Skin of body (tissue), 2 donors: ENCODE measurements around the gene CHST2. TPM values are rescaled to one million over a fixed set of nuclear protein-coding genes. Genes with fewer than 3 reads are reported as not detected.
A peak's percentile ranks its signal among the peaks of the same experiment; 100 is the strongest.
"Not testable (repeated sequence)": the region's sequence is repeated elsewhere in the genome, so short reads cannot be mapped to it uniquely, and the experiment has no call there.

ENCODE experiments used
- DNase-seq: peaks from one replicate; lab custom pipeline; 2025; lab: John Stamatoyannopoulos, UW
- total RNA-seq: library from RNA; depleted of rRNA; stranded (reverse); fragments of >200 nt; gene quantifications from one replicate; pipeline ENCODE4 v1.2.3, GENCODE V29; 2014

CHST2 gene
- total RNA-seq = 16.8 TPM

- DNase-seq = peak; percentile 62
Measured at GRCh38 chr3:143119009-143119914, at the start of gene CHST2. TSS of gene CHST2 (plus strand) at chr3:143119771. CDS start at chr3:143120817, 1,046 bp downstream.

DNA sequence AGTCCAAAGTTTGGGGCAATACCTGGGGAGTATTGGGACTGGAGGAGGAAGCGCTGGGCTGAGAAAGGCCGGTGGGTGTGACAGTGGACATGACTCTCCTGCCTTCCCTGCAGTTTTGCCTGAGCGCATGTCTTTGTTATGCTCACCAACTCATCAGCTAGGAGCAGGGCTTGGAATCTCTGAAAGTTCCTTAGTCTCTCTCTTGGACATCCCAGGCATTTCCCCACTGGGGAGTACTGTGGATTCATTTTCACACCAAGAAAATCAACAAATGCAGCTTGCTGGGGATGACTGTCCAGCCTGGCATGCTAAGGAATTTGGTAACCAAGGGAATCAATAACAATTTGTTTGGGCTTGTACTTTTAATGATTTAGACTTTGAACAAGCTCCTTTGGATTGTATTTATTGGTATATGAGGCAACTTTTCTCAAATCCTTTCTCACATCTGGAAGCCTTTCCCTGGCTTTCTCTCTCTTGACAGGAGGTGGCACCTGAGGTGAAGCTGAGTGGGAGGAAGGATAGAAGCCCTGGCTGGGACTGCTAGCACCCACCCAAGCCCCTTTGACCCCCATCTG is 48.5 kb upstream of the CHST2 start:
- DNase-seq = no peak

- no peak for DNase-seq
Measured at GRCh38 chr3:143071776-143072175, 47.8 kb upstream of the CHST2 start.

- DNase-seq = not testable (repeated sequence)
Measured at GRCh38 chr3:143072298-143073020, 47.1 kb upstream of the CHST2 start.

DNA sequence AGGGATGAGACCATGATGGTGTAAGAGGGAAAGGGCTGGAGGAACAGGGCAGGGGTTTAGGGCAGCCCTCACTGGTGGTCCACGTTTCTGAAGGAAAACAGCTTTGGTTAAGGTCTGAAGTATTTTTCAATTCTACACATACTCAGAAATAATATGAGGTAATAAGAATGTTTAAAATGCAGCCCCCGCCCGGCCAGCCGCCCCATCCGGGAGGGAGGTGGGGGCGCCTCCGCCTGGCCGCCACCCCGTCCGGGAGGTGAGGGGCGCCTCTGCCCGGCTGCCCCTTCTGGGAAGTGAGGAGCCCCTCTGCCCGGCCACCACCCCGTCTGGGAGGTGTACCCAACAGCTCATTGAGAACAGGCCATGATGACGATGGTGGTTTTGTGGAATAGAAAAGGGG is 46.0 kb upstream of the CHST2 start:
- not testable (repeated sequence) for DNase-seq

DNA sequence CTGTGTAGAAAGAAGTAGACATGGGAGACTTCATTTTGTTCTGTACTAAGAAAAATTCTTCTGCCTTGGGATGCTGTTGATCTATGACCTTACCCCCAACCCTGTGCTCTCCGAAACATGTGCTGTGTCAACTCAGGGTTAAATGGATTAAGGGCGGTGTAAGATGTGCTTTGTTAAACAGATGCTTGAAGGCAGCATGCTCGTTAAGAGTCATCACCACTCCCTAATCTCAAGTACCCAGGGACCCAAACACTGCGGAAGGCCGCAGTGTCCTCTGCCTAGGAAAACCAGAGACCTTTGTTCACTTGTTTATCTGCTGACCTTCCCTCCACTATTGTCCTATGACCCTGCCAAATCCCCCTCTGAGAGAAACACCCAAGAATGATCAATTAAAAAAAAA is 45.6 kb upstream of the CHST2 start:
- not testable (repeated sequence) for DNase-seq

DNA sequence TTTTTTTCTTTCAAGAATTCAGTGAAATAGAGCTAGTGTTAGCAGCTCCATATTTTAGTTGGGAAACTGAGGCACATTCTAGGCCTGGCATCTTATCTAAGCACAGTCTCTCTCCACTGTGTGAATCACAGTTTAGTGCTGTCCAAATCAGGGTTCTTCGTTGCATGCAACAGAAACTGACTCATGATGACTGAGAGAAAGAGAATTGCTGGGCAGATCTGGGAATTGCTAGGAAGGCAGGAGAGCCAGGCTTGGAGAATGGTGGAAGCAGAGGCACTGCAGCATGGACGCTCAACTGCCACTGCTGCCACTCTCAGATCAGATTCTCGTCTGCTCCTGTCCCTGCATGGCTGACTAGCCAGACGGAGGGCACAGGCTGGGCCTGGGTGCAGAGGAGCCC is 40.7 kb upstream of the CHST2 start:
- no peak for DNase-seq

DNA sequence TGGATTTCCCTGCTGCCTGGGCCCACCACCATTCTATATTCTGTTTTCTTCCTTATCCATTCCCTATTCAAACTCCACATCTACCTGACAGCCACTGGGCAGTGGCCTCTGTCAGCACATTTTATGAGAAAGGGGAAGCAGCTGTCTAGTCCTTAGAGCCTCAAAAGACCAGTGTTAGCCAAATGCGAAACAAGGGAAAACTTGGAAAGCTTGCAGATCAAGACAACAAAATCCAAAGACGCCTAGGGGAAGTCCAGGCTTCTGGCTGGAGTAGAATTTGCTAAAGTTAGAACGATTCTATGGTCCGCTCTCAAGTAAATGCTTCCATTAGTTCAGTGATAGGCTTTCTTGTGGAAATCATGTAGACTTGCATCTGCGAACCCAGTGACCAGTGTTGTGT is 39.4 kb upstream of the CHST2 start:
- no peak for DNase-seq

GRCh38 chr3:143081365-143081764 is 38.2 kb upstream of the CHST2 start:
- no peak for DNase-seq

DNA sequence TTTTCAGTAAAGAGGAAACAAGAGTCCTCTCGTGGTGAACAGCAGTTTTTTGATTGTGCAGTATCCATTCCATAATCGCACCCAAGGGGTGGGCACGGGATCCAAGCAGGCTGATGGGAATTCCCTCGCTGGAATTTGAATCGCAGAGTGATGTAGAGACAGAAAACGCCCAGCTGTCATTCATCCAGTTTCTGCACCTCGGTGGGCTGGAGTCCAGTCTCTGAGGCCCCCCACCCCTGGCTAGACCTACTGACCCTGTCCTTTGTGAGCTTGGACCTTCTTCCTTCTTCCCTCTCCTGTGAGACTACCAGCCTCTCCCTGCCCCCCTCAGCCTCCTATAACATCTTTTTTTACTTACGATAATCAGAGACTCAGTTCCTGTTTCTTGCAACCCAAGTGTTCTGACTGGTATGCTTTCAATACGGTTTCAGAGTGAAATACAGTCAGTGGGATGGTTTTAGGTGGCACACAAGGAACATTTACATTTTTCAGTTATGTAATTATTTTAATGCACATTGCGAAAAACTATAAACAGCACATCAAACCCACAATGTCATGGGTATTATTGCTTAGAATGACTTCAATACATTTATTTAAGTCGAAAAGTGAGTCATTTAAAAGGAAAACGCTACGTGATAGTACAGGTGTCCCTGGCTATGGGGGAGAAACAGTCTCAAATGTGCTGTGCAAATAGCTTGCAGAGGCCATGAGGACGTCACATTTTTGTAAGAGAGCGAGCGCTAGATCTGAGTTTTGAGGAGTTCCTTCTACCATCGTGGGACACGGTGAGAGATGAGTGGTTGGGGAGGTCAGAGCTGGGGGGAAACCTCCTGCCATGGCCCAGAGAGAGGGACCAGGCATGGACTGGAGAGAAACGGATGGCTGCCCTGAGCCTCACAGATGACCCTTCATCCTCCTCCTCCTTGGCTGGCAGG is 37.5 kb upstream of the CHST2 start:
- DNase-seq = no peak

DNA sequence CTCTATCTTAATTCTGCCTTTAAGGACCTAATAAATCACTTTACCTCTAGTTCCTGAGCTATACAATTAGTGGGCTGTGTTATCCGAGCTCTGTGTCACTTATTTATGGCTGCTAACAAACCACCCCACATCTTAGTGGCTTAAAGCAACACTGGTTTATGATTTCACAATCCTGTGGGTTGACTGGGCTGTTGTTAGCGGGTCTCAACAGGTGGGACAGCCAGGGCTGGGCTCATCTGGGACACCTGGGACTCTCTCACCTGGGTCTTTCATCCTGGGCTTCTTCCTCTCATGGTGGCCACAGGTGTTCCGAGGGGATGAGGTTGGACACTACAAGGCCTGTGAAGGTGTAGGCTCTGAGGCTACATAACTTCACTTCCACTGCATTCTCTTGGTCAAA is 35.8 kb upstream of the CHST2 start:
- DNase-seq = no peak

GRCh38 chr3:143084856-143085731 is 34.5 kb upstream of the CHST2 start:
- no peak for DNase-seq

DNA sequence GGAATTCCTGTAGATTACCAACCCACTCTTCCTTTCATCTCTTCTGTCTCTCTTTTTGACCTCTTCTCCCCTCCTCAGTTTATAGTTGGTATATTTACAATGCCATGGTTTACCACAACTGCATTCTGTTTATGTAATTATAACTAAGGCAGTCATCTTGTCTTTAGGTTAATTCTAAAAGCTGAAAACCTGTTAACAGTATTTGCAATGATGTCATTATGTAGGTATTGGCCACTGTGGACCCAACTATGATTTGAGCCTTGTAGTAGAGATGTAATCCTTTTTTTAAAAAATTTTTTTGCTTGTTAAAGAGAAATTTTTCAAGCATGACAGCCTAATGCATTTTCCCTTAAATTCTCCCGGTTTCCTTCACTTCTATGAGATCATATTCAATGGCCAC is 30.7 kb upstream of the CHST2 start:
- DNase-seq = no peak

GRCh38 chr3:143089965-143090364 is 29.6 kb upstream of the CHST2 start:
- no peak for DNase-seq

- DNase-seq = no peak
Measured at GRCh38 chr3:143090486-143090885, 29.1 kb upstream of the CHST2 start.

DNA sequence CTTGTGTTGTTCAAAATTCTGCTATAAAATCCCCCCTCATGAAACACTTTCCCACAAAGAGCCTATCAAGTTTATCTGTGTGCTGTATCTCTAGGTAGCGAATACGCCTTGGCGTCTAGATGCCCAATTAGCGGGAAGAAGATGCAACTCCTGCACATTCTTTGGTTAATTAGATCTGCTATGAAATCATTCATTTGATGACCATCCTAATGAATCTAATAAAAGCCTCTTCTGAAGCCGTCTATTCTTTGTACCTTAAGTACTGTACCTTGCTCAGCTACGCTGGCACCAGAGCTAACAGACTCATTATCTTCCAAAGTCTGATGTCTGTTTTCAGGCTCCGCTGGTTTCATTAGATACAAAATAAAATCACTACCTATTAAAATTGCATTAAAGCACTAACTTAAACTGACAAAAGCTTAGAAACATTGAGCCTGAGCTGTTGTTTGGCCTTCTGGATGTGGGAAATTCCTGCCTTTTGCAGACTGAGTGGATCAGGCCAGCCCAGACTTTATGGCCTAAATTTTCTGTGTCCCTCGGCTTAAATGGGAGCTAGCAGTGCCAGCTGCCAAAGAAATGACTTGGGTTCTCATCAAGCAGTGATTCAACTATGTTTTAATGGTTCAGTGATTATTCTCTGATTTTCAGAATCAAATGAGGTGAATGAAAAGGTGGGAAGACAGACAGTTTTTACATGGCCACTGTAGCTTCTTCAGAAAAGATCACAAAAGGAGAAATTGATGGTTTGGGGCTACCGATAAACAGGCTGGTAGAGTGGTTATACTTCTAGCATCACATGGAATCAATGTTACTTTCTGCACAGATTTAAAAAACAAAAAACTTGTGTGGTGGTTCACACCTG is 28.4 kb upstream of the CHST2 start:
- DNase-seq = no peak

DNA sequence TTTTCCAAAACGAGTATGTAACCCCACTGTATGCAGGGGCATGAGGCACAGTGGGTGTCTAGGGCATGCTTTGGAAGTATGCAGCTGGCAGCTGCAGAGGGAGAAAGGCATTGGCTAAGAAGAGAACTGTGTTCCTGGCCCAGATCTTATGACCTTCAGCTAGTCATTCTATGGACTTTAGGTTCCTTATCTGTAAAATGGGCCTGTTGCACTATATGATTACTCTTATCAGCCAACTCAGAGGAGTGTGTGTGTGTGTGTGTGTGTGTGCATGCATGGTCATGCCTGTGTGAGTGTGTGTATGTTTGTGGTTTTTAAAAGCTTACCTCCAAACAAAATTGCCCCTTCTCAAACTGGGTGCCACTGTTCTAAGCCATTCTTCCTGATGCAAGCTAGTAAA is 27.4 kb upstream of the CHST2 start:
- DNase-seq = no peak

GRCh38 chr3:143095813-143096212 is 23.8 kb upstream of the CHST2 start:
- DNase-seq = no peak
